ENCODE measurements around the gene ADRA1B.

Gene ADRA1B

DNA sequence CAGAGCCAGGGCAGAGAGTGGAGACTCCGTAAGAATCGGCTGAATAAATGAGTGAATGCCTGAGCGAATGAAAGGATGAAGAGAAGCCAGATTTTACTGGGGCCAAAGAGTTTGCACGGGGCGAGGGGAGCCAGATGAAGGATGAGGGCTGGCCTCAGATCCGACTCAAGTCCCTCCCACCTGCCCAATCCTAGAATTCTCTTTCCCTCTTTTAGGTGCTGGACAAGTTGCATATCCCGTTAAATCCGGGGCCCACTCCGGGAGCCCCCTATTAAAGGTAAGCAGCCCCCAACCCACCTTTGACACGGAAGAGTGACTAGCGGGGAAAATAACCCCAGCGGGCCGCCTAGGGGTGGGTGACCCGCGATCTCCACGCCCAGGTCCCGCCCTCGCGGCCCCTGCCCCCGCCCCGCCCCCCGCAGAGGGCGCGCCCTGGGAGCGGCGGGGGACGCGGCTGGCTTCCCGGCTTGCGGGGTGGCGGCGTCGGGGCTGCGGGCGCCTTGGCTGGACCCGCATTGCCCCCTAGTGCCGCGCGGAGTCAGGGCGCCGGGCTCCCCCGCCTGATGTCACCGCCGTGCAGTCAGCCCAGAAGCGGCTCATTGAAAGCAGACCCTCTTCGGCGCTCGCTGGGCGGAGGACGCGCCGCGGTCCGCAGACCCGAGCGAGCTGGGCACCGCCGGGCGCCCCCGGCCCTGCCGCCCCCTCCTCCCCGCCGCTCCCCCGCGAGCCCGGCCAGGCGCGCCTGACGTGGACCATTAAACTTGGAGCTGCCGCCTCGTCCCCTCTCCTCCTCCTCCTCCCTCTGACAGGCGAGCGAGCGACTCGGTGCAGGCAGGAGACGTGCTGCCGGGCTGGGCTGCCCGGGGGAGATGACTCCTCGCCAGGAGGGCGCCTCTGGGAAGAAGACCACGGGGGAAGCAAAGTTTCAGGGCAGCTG, at the start of gene ADRA1B:
TSS of gene ADRA1B (plus strand) at position 579 of the 937 bp plus-strand sequence. CDS start 424 bp downstream, outside the sequence.
- DNase-seq: peak; percentile 38

GRCh38 chr5:159873680-159874079, 42.6 kb upstream of the ADRA1B start:
- DNase-seq: no peak

- no peak for DNase-seq
These were observed 42.0 kb upstream of the ADRA1B start for GRCh38 chr5:159874263-159874662.

DNA sequence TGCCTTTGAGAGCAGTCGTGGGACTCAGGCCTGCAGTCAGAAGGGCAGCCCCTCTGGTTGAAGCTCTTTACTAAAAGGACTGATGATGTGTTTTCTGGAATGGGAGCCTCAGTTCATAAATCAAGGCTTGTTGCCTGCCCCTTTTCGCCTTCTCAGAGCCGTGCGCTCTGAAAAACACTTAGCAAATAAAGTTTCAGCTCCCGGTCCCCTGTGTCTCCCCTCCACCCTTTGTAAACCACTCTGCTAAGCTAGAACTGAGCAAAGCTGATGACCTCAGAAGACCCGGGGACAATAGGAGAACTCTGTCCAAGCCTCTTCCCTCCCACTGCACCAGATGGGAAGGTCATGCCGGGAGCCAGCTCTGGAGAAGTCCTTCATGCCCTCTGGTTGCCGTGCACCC, 39.3 kb upstream of the ADRA1B start:
- DNase-seq: no peak

GRCh38 chr5:159877894-159878448, 38.3 kb upstream of the ADRA1B start:
- no peak for DNase-seq

GRCh38 chr5:159878988-159879471, 37.3 kb upstream of the ADRA1B start:
- no peak for DNase-seq

DNA sequence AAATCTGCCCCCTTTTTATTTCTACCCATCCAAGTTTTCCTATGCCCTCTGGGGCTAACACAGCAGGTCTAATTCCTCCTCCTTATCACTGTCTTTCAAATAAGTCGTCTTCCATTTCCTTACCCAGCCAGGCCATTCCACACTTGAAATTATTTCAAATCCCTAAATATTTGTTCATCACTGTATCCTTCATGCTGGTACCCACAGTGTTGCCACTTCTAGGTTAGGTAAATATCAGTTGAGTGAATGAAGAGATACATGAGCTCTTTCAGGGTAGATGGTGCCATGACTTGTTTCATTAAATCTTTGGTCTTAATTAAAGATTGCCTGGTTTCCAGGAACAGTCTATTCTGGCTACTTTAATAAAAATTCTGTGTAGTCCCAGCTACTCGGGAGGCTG, 35.6 kb upstream of the ADRA1B start:
- DNase-seq: no peak

GRCh38 chr5:159881967-159882366, 34.3 kb upstream of the ADRA1B start:
- DNase-seq: no peak

DNA sequence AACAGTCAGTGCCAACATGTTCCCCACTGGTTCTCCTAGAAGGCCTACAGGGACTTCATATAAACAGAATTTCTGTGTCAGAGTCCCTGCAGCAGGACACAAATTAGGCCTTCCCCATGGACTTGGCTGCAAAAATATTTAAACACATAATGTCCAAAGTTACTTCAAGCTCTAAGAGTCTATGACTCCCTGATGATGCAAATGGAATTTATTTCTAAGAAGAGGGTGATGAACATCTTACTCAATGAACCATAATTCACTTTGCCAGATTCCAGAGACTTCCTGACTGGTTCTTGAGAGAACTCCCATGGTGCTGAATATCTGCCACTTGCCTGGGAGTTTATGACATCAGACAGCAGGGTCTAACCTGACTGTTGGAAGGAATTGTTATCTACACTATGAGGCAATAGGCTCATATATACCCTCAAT, 32.7 kb upstream of the ADRA1B start:
- no peak for DNase-seq

DNA sequence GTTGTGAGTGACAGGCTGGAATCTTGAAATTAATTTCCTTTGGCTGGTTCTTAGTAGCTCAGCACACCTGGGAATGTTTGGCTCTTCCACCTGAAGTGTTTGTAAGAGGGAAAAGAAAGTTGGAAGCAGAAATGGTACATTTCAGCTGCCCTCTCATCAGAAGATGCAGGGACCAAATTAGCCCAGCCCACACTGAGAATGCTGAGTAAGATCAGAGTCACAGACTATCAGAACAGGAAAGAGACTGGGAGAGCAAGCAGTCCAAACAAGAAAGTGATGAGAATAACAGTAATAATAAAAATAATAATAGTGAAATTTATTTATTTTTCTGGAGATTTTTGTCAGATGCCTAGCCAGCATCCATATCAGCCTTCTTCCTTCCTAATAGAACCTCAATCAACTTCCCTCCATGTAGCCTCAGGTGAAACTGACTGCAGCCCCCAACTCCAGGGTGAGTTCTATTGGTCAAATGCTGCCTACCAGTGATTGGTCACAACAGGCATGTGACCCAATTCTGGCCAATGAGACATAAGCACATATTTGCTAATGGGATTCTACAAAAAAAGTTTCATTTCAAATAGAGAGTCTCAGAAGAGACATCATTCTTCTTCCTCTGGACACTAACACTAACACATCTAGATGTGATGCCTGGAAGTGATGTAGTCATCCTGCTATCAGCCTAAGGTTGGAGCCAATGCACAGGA, 31.2 kb upstream of the ADRA1B start:
- DNase-seq: no peak

- DNase-seq: no peak
These were observed 30.0 kb upstream of the ADRA1B start for GRCh38 chr5:159886296-159886695.

DNA sequence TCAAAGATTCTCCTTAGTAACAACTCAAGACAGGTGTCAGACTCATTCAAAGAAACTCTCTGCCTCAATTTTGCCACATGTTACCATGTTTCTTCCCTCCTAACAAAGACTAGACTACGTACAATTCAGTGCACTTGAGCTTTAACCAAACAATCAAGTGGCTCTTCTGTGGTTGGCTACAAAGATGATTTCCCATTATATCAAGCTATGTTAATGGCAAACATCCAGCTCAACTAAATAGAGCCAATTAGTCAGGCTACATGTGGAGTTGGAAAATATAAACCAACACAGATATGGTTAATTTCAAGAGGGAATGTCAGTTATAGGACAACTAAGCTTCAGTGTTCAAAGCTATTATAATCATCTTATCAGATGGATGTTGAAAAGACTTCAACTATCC, 29.2 kb upstream of the ADRA1B start:
- no peak for DNase-seq

- no peak for DNase-seq
These were observed 27.4 kb upstream of the ADRA1B start for GRCh38 chr5:159888860-159889259.

DNA sequence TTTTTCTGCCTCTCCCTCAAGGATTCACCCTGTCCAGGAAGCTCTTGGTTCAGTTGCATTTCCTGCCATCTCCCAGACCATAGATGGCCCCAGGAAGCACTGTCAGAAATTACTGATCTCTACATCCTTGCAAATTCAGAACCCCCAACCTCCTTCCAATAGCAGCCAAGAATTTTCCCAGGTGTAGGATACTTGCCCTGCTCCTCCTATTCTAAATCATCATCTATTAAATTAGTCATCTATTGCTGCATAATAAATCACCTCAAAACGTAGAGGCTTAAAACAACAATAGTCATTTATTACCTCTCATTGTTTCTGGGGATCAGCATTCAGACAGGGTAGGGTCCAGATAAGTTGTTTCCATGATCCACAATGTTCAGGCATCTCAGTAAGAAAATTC, 26.1 kb upstream of the ADRA1B start:
- no peak for DNase-seq

DNA sequence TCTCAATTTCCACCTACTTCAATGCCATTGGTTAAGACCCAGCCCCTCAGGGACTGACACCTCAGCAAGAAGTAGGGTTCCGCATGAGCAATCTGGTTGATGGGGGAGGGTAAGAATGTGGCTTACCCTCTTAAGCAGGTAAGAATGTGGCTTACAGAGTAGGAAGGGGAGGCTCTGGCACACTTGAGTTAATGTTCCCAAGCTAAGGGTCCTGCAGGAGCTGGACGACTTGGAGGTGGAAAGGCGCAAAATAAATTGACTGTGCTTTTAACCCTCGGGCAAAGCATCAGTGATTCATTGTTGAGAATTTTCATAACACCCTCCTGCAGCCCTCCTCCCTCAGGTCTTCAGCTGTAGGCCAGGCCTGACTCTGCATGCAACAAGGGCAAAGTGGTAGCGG, 24.9 kb upstream of the ADRA1B start:
- no peak for DNase-seq

- DNase-seq: no peak
These were observed 23.1 kb upstream of the ADRA1B start for GRCh38 chr5:159893040-159893695.

GRCh38 chr5:159894149-159894720, 22.0 kb upstream of the ADRA1B start:
- no peak for DNase-seq

- no peak for DNase-seq
These were observed 18.4 kb upstream of the ADRA1B start for GRCh38 chr5:159897786-159898393.

DNA sequence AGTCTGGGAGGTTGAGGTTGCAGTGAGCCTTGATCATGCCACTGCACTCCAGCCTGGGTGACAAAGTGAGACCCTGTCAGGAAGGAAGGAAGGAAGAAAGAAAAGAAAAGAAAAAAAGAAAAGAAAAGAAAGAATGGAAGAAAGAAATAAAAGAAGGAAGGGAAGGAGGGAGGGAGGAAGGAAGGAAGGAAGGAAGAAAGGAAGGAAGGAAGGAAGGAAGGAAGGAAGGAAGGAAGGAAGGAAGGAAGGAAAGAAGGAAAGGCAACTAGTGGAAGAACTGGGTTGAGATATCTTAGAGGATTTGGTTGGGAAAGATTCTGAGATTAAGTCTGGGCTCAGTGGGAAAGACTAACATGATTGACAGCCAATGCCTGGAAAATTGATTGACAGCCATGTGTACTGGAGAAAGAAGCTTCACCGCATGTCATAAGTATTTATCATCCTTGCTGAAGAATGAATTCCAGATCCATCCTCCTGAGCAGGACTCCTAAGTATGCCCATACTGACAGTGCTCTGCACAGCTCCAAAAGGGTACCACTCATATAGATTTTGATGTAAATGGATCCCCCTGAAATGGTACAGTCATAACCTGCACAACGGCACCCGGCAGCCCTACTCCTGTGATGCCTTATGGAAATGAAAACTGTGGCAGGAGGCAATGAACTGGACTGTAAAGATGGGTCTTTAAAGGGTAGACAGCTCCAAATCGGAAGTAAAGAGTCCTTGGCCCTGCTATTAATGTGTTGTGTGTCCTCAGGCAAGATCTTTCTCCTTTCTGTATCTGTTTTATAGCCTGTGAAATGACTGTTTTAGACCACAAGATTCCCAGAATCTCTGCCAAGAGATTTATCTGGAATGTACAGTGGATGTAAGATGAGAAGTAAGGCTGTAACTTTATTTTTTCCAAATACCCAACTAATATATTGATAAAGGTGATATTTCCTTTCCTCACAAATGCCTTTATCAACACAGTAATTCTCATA, 16.9 kb upstream of the ADRA1B start:
- no peak for DNase-seq

- DNase-seq: no peak
These were observed 15.0 kb upstream of the ADRA1B start for GRCh38 chr5:159901308-159901707.

GRCh38 chr5:159901772-159902171, 14.5 kb upstream of the ADRA1B start:
- DNase-seq: no peak

Measured in activated gamma-delta T cell treated with Interleukin-2 at 50 U/mL for 16 hours (primary cell).